Fibroblast of skin of left quadriceps (primary cell): Measurements from ENCODE around the gene HEATR9.
A peak's percentile ranks its signal among the peaks of the same experiment; 100 is the strongest.

ENCODE experiments used
- DNase-seq, 2 experiments: peaks; one replicate each; pipeline ENCODE4 v3.0.0-alpha.2; 2013; ENCODE audit warnings: low read depth in 2 of 2

Gene HEATR9

GRCh38 chr17:35865412-35866340, 3.0 kb downstream of the HEATR9 start:
- DNase-seq: peak; percentile 27 to 35

GRCh38 chr17:35864853-35865252, 3.8 kb downstream of the HEATR9 start:
- DNase-seq: no peak

- DNase-seq: no peak
Measured at GRCh38 chr17:35856603-35857002, 12.1 kb downstream of the HEATR9 start.

DNA sequence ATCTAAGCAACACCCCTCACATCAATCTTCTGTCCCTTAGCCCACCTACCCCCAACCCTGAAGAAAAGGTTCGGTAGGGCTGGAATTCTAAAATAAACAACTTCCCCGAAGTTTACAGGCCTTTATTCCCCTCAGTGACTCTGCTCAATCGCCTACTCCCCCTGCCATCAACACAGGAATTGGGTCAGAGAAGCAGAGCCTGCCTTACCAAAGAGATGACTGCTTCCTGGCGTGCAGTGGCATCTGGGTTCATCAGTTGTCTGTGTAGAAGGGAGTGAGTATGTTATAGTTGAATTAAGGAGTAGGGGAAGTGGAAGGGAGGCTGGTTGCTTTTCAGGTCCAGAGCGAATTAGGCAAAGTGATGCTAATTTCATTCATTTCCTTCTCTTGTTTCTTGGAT, 12.7 kb downstream of the HEATR9 start:
- DNase-seq: no peak

DNA sequence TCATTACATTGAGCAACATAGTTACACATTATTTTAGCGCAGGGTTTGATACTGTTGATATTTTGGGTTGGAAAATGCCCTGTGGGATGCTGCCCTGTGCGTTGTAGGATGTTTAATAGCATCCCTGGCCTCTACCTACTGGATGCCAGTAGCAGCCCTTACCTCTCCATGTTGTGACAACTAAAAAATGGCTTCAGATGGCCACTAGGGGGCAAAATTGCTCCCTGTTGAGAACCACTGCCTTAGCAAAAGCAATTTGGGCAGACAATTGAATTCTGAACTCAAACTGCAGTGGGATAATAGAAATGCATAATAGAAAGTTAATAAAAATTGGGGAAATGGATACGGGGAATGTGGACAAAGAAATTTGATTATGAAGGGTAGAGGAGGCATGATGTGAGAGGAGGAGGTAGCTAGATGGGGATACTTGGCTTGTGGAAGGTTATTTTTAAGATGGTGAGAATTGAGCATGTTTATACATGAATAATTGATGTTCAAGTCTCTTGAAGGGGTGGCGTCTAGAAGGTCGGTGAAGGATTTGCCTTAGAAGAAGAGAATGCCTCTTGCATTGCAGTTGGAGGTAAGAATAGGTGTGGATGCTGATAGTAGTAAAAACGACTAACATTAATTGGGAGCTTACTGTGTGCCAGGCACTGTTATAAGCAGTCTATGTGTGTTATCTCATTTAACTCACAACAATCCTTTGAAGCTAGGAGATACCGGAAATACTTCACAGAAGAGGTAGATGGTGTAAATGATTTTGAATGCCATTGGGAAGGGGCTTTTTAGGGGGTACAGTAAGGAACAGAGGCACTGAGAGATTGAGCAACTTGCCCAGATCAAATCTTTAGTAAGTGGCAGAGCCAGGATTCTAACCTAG, 19.0 kb downstream of the HEATR9 start:
- DNase-seq: peak; percentile 33 to 34

DNA sequence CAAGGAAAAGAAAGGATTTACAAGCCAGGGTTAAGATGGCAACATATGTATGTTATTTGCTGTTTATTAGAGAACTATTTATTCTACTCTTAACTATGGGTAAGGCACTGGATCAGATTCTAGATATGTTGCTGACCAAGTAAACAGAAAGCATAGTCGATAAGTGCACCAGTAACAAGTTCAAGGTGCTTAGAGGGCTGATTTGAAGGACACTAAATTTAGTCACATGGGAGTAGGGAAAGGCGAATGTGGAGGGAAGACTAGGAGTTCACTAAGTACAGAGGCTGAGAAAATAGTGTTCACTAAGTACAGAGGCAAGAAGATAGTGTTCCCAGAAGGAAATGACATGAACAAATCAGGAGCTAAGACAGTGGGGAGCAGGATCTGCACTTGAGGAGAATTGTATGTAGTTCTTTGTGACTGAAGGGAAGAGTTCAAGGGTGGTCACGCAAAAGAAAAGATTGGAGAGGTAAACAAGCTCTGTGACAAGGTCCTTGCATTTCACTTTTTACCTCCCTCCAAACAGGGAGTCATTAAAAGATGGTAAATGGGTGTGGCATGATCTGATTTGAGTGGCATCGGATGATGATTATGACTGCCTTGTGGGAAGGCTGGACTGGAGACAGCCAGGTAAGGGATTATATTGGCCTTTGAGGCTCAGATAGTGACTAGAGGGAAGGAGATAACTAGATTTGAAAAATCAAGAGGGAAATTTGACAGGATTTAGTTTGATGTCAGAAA, 20.9 kb downstream of the HEATR9 start:
- no peak for DNase-seq

GRCh38 chr17:35847006-35847405, 21.7 kb downstream of the HEATR9 start:
- no peak for DNase-seq

DNA sequence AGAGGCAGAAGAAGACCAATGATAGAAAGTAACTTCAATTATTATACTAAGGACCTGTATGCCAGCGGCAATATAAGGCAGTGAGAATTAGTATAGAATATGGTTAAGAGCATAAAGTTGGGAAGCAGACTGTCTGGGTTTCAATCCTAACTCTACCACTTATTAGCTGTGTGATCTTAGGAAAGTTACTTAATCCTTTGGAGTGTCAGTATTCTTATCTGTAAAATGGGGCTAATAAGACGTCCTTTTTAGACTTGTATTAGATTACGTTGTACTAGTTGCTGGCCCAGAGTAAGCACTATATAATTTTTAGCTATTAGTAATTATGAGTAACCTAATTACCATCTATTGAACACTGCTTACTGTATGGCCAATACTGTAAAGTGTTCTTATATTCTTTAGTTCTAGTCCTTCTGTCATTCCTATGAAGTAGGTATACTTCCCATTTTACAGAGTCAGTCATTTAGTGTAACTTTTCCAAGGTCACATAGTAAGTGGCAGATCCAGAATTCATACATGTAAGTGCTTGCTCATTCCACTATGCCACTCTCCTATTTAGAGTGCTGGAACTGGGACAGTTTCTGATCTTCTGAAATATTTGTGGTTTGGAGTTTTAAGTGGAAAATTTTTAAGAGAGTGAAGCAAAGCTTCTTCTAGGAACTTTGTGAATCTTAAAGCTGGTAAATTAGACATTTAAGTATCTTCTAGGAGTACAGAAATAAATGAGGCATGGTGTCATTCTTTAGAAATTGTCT, 22.5 kb downstream of the HEATR9 start:
- no peak for DNase-seq

- DNase-seq: no peak
Measured at GRCh38 chr17:35844547-35844946, 24.1 kb downstream of the HEATR9 start.

GRCh38 chr17:35843698-35844097, 25.0 kb downstream of the HEATR9 start:
- DNase-seq: no peak

DNA sequence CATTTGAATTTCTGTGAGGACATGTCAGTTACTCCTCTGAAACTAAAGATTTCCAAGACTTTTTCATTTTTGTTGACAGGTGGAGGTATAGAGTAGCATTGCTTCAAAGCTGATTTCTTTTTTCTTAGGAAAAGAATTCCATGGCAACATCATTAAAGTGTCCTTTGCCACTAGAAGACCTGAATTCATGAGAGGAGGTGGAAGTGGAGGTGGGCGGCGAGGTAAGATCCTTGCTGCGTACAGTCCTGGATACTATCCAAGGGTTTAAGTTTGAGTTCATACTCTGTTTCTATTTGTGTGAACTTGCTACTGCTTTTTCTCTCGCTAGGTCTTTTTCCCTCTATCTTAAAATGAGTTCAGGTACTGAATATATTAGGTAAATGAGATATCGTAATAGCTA, 26.5 kb downstream of the HEATR9 start:
- DNase-seq: no peak

GRCh38 chr17:35841505-35841904, 27.2 kb downstream of the HEATR9 start:
- no peak for DNase-seq

- DNase-seq: no peak
Measured at GRCh38 chr17:35841101-35841500, 27.6 kb downstream of the HEATR9 start.

GRCh38 chr17:35825206-35825605, 43.5 kb downstream of the HEATR9 start:
- no peak for DNase-seq

DNA sequence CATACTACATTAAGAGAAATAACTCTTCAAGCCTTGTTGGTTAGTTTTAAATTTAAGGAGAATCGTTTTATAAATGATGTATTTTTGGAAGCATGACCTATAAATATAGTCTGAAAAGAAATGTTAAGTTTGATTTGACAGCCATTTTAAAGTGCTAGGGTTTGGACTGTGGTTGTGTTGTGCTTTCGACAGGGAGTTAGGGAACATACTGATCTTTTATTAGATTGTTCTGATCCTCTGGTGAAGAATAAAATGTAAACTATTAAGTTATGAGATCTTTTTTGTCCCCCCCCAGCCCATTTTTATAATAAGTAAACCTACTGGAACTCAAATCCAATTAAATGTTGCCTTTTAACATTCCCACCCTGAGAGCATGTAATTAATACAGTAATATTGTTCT, 47.4 kb downstream of the HEATR9 start:
- DNase-seq: no peak

DNA sequence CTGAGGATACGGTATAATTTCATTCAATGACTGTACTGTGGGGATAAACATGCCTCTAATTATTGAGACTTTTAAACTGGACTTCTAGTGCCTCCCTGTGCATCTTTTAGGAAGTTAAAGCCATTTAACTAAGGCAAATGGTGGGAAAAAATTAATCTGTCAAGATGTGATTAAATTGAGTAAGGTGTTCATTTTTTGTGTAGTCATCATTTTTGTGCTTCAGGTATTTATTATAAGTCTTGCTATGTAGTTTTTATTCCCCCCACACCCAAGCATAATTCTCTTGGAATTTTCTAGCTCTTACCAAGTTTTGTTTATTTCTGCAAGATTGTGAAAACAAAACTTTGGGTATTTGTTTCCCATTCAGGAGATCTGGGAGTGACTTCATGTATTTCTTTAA, 49.2 kb downstream of the HEATR9 start:
- DNase-seq: no peak

DNA sequence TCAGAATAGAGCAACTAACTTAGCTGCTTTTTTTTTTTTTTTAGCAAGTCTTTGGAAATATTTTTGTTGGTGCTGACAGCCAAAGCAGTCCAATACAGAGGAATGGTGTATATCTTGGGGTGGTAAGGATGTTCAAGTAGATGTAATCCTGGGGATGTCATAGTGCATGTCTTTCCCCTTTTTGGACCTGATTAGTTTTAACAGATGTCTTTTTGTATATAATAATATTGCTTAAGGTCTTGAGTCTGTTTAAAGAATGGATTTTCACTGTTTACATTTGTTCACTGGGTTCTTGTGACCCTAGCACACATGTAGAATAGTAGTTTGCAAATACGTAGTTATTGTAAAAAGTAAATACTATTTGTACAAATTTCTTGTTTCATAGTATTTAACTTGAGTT, 51.5 kb downstream of the HEATR9 start:
- DNase-seq: no peak

DNA sequence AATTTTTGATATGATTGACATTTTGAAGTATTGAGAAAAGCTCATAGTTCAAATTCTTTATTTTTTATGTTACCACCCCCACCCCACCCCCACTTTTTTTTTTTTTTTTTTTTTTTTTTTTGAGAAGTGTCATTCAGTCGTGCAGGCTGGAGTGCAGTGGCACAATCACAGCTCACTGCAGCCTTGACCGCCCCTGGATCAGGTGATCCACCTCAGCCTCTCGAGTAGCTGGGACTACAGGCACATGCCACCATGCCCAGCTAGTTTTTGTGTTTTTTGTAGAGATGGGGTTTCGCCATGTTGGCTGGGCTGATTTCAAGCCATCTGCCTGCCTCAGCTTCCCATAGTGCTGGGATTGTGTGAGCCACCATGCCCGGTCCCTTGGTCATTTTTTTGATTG, 52.0 kb downstream of the HEATR9 start:
- DNase-seq: no peak

- DNase-seq: no peak
Measured at GRCh38 chr17:35812456-35812855, 56.2 kb downstream of the HEATR9 start.

DNA sequence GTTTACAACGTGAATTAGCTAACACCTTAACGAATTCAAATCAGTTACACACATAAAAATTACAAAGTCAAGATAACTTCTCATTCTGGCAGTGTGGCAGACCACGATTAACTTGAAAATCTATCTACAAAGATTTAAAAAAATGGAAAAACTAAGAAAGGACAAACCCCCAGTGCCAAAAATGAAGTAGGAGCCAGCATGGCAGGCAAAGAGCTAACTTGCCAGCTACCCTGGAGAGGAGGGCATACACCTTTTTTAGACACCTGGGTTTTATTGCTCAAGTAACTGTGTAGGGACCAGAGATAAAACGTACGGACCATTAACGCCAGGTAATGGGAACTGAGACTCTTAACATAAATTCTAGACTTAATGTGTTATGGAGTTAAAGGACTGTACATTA, 56.9 kb downstream of the HEATR9 start:
- DNase-seq: no peak

GRCh38 chr17:35809855-35810461, 58.7 kb downstream of the HEATR9 start:
- no peak for DNase-seq
